ENCODE data around the gene GPC6.

The GPC6 gene

DNA sequence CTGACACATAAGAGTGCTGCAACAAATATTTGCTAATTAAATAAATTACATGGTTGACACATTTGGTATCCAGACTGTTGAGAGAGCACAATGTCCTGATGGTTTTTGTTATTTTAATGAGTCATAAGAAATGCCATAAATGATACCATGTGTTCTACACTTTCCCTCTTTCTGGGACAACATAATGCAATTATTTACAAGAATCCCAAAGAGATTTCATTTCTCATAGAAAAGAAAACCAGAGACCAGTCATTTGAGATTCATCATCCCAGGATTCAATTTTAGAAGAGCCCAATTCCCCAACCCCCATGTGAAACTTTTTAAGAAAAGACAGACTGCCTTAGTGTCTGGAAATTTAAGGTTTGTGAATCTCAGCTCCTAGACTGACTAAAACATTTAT, 853.3 kb downstream of the GPC6 start:
- no peak overlapping the region for H3K9ac ChIP-seq (ENCODE audit: low read length)
- H3K4me3 ChIP-seq (ENCODE audit: low read depth, low read length, poor library complexity, severe bottlenecking) = no peak overlapping the region
- H3K9me3 ChIP-seq (ENCODE audit: low read length) = no peaks in the 10 kb centered on the region
- H3K79me2 ChIP-seq (ENCODE audit: insufficient read depth, low read length) = no peaks in the 10 kb centered on the region
- no peak overlapping the region for H3K27ac ChIP-seq (ENCODE audit: low read depth, low read length, poor library complexity, severe bottlenecking)
- H4K20me1 ChIP-seq (ENCODE audit: insufficient read depth, low read length) = no peaks in the 10 kb centered on the region
- no peaks in the 10 kb centered on the region for H3F3A ChIP-seq (ENCODE audit: insufficient read depth, low read length)
- TF ChIP-seq, protein P1, sequence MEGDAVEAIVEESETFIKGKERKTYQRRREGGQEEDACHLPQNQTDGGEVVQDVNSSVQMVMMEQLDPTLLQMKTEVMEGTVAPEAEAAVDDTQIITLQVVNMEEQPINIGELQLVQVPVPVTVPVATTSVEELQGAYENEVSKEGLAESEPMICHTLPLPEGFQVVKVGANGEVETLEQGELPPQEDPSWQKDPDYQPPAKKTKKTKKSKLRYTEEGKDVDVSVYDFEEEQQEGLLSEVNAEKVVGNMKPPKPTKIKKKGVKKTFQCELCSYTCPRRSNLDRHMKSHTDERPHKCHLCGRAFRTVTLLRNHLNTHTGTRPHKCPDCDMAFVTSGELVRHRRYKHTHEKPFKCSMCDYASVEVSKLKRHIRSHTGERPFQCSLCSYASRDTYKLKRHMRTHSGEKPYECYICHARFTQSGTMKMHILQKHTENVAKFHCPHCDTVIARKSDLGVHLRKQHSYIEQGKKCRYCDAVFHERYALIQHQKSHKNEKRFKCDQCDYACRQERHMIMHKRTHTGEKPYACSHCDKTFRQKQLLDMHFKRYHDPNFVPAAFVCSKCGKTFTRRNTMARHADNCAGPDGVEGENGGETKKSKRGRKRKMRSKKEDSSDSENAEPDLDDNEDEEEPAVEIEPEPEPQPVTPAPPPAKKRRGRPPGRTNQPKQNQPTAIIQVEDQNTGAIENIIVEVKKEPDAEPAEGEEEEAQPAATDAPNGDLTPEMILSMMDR (IDR thresholded peaks at IDR 0.05; ENCODE audit: low read length) = no peak
- no peak for TF ChIP-seq EZH2 (IDR thresholded peaks at IDR 0.05; ENCODE audit: borderline replicate concordance, low read length)
- no peaks in the 10 kb centered on the region for H3K4me1 ChIP-seq (ENCODE audit: insufficient read depth, low read length, severe bottlenecking)
- H2AFZ ChIP-seq (ENCODE audit: low read length) = no peak overlapping the region
- H3K36me3 ChIP-seq (ENCODE audit: insufficient read depth, low read length) = no peaks in the 10 kb centered on the region
- no peaks in the 10 kb centered on the region for H3K27me3 ChIP-seq (ENCODE audit: insufficient read depth, low read length)
- no peak overlapping the region for H3K4me2 ChIP-seq (ENCODE audit: low read length)
- no peaks in the 10 kb centered on the region for H3K9me2 ChIP-seq (ENCODE audit: low read depth, low read length)

DNA sequence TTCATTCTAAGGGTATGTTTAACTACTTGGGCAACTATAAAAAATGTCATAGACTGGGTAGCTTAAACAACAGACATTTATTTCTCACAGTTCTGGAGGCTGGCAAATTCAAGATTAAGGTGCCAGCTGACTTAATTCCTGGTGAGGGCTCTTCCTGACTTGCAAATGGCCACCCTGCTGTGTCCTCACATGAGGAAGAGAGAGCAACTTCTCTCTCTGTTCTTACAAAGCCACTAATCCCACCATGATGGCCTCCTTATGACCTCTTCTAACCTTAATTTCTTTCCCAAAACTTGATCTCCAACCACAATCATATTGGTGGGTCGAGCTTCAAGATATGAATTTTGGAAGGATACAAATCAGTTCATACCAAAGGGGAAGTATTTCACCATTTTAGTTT, 853.9 kb downstream of the GPC6 start:
- H3F3A ChIP-seq (ENCODE audit: insufficient read depth, low read length) = no peaks in the 10 kb centered on the region
- no peaks in the 10 kb centered on the region for H3K9me2 ChIP-seq (ENCODE audit: low read depth, low read length)
- TF ChIP-seq, protein P1 (IDR thresholded peaks at IDR 0.05; ENCODE audit: low read length) = no peak
- H4K20me1 ChIP-seq (ENCODE audit: insufficient read depth, low read length) = no peaks in the 10 kb centered on the region
- H2AFZ ChIP-seq (ENCODE audit: low read length) = no peak overlapping the region
- H3K4me2 ChIP-seq (ENCODE audit: low read length) = no peak overlapping the region
- H3K4me1 ChIP-seq (ENCODE audit: insufficient read depth, low read length, severe bottlenecking) = no peaks in the 10 kb centered on the region
- H3K27ac ChIP-seq (ENCODE audit: low read depth, low read length, poor library complexity, severe bottlenecking) = no peak overlapping the region
- H3K4me3 ChIP-seq (ENCODE audit: low read depth, low read length, poor library complexity, severe bottlenecking) = no peak overlapping the region
- H3K36me3 ChIP-seq (ENCODE audit: insufficient read depth, low read length) = no peaks in the 10 kb centered on the region
- H3K79me2 ChIP-seq (ENCODE audit: insufficient read depth, low read length) = no peaks in the 10 kb centered on the region
- H3K9me3 ChIP-seq (ENCODE audit: low read length) = no peaks in the 10 kb centered on the region
- no peaks in the 10 kb centered on the region for H3K27me3 ChIP-seq (ENCODE audit: insufficient read depth, low read length)
- H3K9ac ChIP-seq (ENCODE audit: low read length) = no peak overlapping the region

DNA sequence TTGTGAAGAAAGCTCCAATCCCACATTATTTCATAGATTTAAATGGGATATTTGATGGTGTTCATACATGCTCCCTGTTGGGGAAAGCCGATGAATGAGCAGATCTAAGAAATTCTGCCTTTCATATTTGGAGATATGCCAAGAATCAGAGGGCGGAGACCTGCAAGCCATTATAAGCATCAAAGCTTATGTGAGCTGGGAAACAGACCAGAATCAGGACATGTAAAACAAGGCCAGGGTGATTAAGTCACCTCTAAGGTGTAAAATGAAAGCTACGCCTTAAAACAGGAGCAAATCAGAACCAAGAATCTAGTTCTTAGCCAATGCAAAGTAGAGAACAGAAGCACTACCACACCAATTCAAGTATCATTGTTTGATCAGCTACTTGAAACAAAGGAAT, 860.5 kb downstream of the GPC6 start:
- Histone ChIP-seq H3K9ac (ENCODE audit: low read length) (no peak overlapping the region), H3K27ac (ENCODE audit: low read depth, low read length, poor library complexity, severe bottlenecking) (no peak overlapping the region), H3K4me3 (ENCODE audit: low read depth, low read length, poor library complexity, severe bottlenecking) (no peak overlapping the region), H3K27me3 (ENCODE audit: insufficient read depth, low read length) (no peaks in the 10 kb centered on the region), H2AFZ (ENCODE audit: low read length) (no peak overlapping the region), H3F3A (ENCODE audit: insufficient read depth, low read length) (no peaks in the 10 kb centered on the region), H4K20me1 (ENCODE audit: insufficient read depth, low read length) (no peaks in the 10 kb centered on the region), H3K79me2 (ENCODE audit: insufficient read depth, low read length) (no peaks in the 10 kb centered on the region), H3K4me2 (ENCODE audit: low read length) (no peak overlapping the region), H3K9me3 (ENCODE audit: low read length) (no peaks in the 10 kb centered on the region), H3K9me2 (ENCODE audit: low read depth, low read length) (no peaks in the 10 kb centered on the region), H3K36me3 (ENCODE audit: insufficient read depth, low read length) (no peaks in the 10 kb centered on the region), H3K4me1 (ENCODE audit: insufficient read depth, low read length, severe bottlenecking) (no peaks in the 10 kb centered on the region)
- TF ChIP-seq, protein P1 (IDR thresholded peaks at IDR 0.05; ENCODE audit: low read length) = no peak
- TF ChIP-seq EZH2 (IDR thresholded peaks at IDR 0.05; ENCODE audit: borderline replicate concordance, low read length) = no peak

Data from OCI-LY1 (cell line).